ENCODE results near the gene PRKACA. TPM values are rescaled to one million over a fixed set of nuclear protein-coding genes. Genes with fewer than 3 reads are reported as not detected.

PRKACA gene
- total RNA-seq, 1 donor from 2014 or later, result 28.0 TPM

GRCh38 chr19:14120497-14120780, 2.9 kb upstream of the PRKACA start:
- H3K27ac ChIP-seq, result peak overlapping the region; percentile 98
- no peak for TF ChIP-seq POLR2A (IDR thresholded peaks at IDR 0.05)
- no peak for TF ChIP-seq POLR2AphosphoS5 (IDR thresholded peaks at IDR 0.05; ENCODE audit: insufficient read depth in 1 of 2, low read depth in 1 of 2)
- TF ChIP-seq CTCF (IDR thresholded peaks at IDR 0.05), result no peak

GRCh38 chr19:14119644-14120496, 2.3 kb upstream of the PRKACA start:
- no peak for DNase-seq (ENCODE audit: extremely low spot score in 2 of 2)
- H3K27me3 ChIP-seq, result no peaks in the 10 kb centered on the region
- TF ChIP-seq POLR2A (IDR thresholded peaks at IDR 0.05) (no peak), CTCF (IDR thresholded peaks at IDR 0.05) (no peak), POLR2AphosphoS5 (IDR thresholded peaks at IDR 0.05; ENCODE audit: insufficient read depth in 1 of 2, low read depth in 1 of 2) (no peak)
- intact Hi-C loops (cut with DNase I), result loop anchor here (5.0 kb wide), 1 partner anchor 38 kb away; no protein-coding TSS in a partner anchor
- no peaks in the 10 kb centered on the region for H3K36me3 ChIP-seq
- H3K4me1 ChIP-seq, result peaks cover 44% of the 10 kb centered on the region
- H3K4me3 ChIP-seq, result no peak overlapping the region
- H3K27ac ChIP-seq, result peak overlapping the region; percentile 98
- no peaks in the 10 kb centered on the region for H3K9me3 ChIP-seq

More at GRCh38 chr19:14120497-14120780, 2.9 kb upstream of the PRKACA start:
- intact Hi-C loops (cut with DNase I), result no loop called here
- H3K27me3 ChIP-seq, result no peaks in the 10 kb centered on the region
- DNase-seq (ENCODE audit: extremely low spot score in 2 of 2), result no peak
- no peaks in the 10 kb centered on the region for H3K36me3 ChIP-seq
- H3K4me3 ChIP-seq, result no peak overlapping the region
- no peaks in the 10 kb centered on the region for H3K9me3 ChIP-seq
- peaks cover 40% of the 10 kb centered on the region for H3K4me1 ChIP-seq

- Histone ChIP-seq H3K27ac (peak overlapping the region; percentile 98), H3K4me3 (peak overlapping the region; percentile 58 to 80), H3K36me3 (no peaks in the 10 kb centered on the region), H3K9me3 (no peaks in the 10 kb centered on the region), H3K27me3 (no peaks in the 10 kb centered on the region), H3K4me1 (peaks cover 52% of the 10 kb centered on the region)
- intact Hi-C loops (cut with DNase I), result loop anchor here (5.0 kb wide), 1 partner anchor 37 kb away; no protein-coding TSS in a partner anchor
- TF ChIP-seq CTCF (IDR thresholded peaks at IDR 0.05), result no peak
- no peak for TF ChIP-seq POLR2AphosphoS5 (IDR thresholded peaks at IDR 0.05; ENCODE audit: insufficient read depth in 1 of 2, low read depth in 1 of 2)
- no peak for TF ChIP-seq POLR2A (IDR thresholded peaks at IDR 0.05)
- no peak for DNase-seq (ENCODE audit: extremely low spot score in 2 of 2)
Measured at GRCh38 chr19:14119146-14119545, 1.6 kb upstream of the PRKACA start.

- Histone ChIP-seq H3K9me3 (no peaks in the 10 kb centered on the region), H3K4me1 (peaks cover 59% of the 10 kb centered on the region), H3K36me3 (no peaks in the 10 kb centered on the region), H3K4me3 (peak overlapping the region; percentile 58 to 80), H3K27ac (peak overlapping the region; percentile 98), H3K27me3 (no peaks in the 10 kb centered on the region)
- TF ChIP-seq POLR2AphosphoS5 (IDR thresholded peaks at IDR 0.05; ENCODE audit: insufficient read depth in 1 of 2, low read depth in 1 of 2), result peak in 1 of 2 donors; percentile 91
- TF ChIP-seq CTCF (IDR thresholded peaks at IDR 0.05), result no peak
- peak in 1 of 2 donors; percentile 60 for TF ChIP-seq POLR2A (IDR thresholded peaks at IDR 0.05)
- DNase-seq (ENCODE audit: extremely low spot score in 2 of 2), result peak in 1 of 2 donors; percentile 98
- intact Hi-C loops (cut with DNase I), result loop anchor here (5.0 kb wide), 1 partner anchor 36 kb away; no protein-coding TSS in a partner anchor
Measured at GRCh38 chr19:14118165-14119051, 846 bp upstream of the PRKACA start.

Measured in vagina (tissue), 2 donors.